Measurements from ENCODE around the gene COPB1.
"Not testable (repeated sequence)": the region's sequence is repeated elsewhere in the genome, so short reads cannot be mapped to it uniquely, and the experiment has no call there.

COPB1 gene, protein sequence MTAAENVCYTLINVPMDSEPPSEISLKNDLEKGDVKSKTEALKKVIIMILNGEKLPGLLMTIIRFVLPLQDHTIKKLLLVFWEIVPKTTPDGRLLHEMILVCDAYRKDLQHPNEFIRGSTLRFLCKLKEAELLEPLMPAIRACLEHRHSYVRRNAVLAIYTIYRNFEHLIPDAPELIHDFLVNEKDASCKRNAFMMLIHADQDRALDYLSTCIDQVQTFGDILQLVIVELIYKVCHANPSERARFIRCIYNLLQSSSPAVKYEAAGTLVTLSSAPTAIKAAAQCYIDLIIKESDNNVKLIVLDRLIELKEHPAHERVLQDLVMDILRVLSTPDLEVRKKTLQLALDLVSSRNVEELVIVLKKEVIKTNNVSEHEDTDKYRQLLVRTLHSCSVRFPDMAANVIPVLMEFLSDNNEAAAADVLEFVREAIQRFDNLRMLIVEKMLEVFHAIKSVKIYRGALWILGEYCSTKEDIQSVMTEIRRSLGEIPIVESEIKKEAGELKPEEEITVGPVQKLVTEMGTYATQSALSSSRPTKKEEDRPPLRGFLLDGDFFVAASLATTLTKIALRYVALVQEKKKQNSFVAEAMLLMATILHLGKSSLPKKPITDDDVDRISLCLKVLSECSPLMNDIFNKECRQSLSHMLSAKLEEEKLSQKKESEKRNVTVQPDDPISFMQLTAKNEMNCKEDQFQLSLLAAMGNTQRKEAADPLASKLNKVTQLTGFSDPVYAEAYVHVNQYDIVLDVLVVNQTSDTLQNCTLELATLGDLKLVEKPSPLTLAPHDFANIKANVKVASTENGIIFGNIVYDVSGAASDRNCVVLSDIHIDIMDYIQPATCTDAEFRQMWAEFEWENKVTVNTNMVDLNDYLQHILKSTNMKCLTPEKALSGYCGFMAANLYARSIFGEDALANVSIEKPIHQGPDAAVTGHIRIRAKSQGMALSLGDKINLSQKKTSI

DNA sequence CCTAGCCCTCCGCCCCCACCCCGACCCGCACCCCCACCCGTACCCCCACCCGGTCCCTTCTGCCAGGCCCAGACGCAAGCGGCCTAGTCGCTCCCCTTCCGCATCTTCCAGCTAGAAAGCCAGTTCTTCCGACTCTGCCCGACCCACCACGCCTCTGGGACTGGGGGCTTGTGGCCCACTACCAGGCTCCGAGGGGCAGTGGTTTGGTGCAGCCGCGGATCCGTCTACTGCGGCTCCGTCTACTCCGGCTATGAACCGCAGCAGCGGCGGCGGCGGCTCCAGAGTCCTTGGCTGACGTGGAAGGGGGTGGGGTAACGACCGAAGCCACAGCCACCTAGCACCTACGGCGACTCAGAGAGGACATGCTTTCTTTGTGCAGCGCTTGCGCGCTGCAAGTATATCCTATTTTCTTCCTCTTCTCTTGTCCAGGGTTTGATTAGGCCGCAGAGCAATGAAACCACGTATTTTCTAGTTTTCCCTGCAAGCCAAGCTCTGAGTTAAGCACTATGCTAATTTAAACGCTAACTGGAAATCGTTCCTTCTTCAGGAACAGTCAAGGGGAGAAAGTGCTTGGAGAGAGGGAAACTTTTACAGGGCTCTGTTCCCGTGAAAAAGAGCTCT, at the start of gene COPB1:
Gene COPB1 (minus strand): TSS at position 252 of the 621 bp plus-strand sequence. CDS start 883 bp downstream, outside the sequence.
- no peak for TF ChIP-seq ZNF274 (IDR thresholded peaks at IDR 0.05; ENCODE audit: low read depth, low read length)
- H3K4me3 ChIP-seq (ENCODE audit: low read length), result peak within 1 kb of the TSS; percentile 80

DNA sequence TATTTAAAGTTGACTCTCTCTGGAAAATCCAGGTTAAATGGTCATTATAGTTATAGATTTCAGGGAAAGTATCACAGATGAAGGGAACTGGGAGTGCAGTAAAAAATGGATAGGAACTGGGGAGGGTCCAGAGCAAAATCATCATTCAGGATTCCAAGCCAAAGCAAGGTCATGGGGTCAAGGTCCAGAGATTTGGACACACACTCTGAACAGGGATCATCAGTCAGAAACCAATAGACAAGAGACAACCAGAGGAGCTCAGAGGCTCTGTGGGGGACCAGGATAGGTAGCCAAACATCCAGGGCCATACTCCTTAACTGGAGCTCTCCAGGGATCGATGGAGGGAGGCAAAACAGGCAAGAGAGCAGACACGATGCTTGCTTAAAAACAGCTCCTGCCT, 47.8 kb upstream of the COPB1 start:
- TF ChIP-seq ZNF274 (IDR thresholded peaks at IDR 0.05; ENCODE audit: low read depth, low read length), result no peak

DNA sequence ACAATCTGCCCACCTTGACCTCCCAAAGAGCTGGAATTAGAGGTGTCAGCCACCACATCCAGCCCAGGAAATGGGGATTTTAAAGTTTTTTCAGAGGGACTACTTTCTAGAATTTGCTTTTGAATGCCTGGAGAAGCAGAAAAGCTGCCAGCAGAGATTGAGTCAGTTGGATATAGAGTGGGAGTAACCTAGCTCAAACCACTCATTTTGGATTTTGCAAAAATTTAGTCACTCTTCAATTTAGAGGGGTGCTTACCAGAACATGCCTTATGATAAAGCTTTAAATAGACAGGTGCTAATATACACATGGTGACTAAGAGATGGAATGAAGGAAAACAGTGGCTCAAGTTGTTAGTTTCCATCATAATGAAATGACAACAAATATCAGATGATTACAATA, 47.1 kb upstream of the COPB1 start:
- TF ChIP-seq ZNF274 (IDR thresholded peaks at IDR 0.05; ENCODE audit: low read depth, low read length), result no peak
- H3K4me3 ChIP-seq (ENCODE audit: low read length), result no peak overlapping the region

More for the DNA sequence above, 47.8 kb upstream of the COPB1 start:
- no peak overlapping the region for H3K4me3 ChIP-seq (ENCODE audit: low read length)

DNA sequence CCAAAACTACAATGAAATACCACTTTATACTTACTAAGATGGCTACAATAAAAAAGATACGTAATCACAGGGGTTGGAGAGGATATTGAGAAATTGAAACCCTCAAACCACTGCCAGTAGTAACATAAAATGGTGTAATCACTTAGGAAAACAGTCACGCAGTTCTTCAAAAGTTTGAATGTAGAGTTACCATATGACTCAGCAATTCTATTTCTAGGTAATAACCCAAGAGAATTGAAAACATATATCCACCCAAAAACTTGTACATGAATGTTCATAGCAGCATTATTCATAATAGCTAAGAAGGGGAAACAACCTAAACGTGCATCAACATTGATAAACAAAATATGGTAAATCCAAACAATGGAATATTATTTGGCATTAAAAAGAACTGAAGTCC, 45.0 kb upstream of the COPB1 start:
- no peak for TF ChIP-seq ZNF274 (IDR thresholded peaks at IDR 0.05; ENCODE audit: low read depth, low read length)
- no peak overlapping the region for H3K4me3 ChIP-seq (ENCODE audit: low read length)

DNA sequence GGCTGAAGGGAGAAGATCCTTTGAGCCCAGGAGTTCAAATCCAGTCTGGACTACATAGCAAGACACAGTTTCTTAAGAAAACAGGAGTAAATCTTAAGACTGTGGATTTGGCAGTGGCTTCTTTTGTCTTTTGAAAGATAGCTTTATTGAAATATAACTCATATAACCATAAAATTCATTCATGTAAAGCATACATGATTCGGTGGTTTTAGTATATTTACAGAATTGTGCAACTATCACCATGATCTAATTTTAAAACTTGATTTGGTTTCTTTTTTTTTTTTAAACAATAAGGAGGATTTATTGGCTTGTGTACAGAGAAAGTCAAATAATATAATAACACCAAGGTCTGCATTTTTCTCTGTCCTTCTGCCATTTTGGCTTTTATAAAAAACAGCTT, 43.6 kb upstream of the COPB1 start:
- no peak for TF ChIP-seq ZNF274 (IDR thresholded peaks at IDR 0.05; ENCODE audit: low read depth, low read length)
- no peak overlapping the region for H3K4me3 ChIP-seq (ENCODE audit: low read length)

DNA sequence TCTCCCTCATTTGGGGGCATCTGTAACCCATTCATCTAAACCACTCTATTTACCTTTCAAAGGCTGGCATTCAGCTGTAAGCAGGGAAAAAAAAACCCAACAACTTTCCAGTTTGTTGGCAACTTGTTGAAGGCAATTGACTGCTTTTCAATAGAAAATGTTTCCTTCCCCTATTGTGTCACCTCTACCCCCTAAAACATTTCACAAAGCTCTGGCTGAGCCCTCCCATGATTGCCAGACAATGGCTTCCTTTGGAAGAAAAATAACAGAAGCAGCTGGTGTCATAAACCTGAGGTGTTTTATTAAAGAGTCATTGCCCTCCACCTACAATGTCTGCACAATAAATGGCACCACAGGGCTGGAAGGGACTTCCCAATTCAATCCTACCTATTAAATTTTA, 42.7 kb upstream of the COPB1 start:
- TF ChIP-seq ZNF274 (IDR thresholded peaks at IDR 0.05; ENCODE audit: low read depth, low read length), result no peak
- H3K4me3 ChIP-seq (ENCODE audit: low read length), result no peak overlapping the region

DNA sequence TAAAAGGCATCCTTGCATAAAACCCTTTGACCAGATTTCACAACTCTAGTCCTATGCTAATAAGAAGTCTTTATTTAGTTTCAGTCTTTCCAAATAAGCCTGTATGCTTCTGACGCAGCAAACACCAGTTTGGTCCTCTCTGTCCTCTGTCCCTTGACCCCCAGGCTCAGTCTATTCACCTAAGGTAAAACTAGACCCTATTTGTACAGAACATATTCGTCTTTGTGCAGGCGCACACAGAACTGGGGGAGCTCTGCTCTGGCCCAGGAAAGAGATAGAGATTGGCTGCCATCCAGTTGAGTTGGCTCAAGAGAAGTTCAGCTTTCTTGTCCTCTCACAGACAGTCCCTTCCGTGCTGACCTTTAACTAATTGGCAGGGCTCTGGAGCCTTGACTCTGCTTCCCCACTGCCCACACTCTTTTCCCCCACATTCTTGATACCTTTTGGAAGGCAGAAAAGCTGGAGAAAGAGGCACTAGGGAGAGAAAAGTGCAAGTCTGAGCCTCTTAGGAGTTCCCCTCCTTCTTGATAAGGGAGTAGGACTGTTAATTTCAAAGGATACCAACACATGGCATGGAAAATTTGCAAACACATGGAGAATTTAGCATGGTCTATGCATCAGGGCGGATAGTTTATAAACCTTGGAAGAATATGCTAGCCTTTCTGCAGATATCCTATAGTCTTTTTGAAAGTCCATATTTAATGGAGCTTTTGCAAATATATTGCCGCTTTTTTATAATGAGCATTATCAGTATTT, 41.8 kb upstream of the COPB1 start:
- no peak for TF ChIP-seq ZNF274 (IDR thresholded peaks at IDR 0.05; ENCODE audit: low read depth, low read length)

DNA sequence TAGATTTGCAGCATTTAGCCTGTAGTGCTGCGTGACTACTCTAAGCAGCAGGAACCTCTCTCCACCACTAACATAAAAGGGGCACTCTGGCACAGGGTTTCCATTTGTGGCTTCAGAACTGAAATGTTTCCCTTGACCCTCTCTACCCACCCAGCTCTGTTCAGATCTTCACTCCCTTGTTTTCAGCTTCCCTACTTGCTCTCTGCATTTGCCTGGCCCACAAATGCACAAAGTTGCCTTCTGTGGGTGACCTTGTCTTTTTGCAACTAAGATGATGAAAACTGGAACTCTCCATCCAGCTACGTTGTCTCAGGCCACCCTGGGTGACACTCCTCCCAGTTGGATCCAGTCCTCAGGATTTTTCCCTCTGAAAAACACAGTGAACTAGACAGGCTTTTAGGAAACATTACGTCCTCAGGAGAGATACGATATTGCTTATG, 40.4 kb upstream of the COPB1 start:
- H3K4me3 ChIP-seq (ENCODE audit: low read length), result no peak overlapping the region
- TF ChIP-seq ZNF274 (IDR thresholded peaks at IDR 0.05; ENCODE audit: low read depth, low read length), result no peak

More for the DNA sequence above, 41.8 kb upstream of the COPB1 start:
- no peak overlapping the region for H3K4me3 ChIP-seq (ENCODE audit: low read length)

DNA sequence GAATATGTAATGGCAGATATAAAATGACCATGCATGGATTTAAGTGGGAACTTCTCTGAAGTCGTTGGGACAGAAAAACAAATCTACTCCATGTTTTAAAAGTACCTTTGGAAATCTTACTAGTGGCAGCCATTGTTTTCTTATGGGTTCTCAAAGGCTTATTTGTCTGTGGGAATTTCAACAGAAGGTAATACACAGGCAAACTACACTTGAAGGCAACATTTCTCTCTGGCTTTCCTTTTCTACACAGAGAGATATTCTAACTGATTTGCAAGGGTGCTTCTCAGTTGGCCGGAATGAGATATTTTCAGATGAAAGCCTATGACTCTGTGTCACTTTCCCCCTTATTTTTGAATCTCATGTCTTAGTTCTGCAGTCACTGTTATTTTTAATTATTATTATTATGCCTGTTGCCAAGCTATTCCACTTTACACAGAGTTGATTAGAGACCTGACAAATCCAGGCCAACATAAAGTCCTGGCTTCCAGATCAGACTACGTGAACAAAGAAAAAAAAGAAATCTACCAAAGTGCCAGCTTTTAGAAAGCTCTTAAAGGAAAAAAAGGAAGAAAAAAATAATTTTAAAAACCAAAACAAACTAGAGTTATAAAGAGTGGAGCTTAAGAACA, 39.4 kb upstream of the COPB1 start:
- TF ChIP-seq ZNF274 (IDR thresholded peaks at IDR 0.05; ENCODE audit: low read depth, low read length), result no peak
- no peak overlapping the region for H3K4me3 ChIP-seq (ENCODE audit: low read length)

DNA sequence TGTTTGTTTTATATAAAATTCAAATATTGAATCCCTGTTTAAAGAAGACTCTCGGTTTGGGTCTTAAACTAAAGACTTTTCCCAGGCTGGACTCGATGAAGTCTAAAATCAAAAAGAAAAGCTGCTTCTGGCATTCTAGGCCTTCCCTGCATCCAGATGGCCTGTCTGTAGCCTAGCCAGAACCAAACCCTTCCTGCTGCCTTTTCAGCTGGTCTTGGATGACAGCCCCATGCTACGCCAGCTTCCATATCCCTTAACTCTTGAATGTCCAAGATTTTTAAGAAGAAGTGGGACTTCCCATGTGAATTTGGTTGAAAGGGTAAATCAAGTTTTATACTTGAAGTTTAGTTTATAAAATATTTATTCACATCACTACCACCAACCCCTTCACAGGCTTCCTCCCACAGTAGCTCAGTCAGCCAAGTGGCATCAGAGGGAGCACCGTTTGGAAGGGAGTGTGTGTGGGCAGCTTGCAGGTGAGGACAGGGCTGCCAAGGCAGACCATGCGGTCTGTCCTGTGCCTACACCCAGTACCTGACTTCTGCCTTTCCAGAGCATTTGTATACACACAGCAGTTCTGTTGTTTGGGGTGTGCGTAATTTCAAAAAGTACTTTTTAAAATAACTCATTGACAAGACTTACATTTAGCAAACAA, 38.8 kb upstream of the COPB1 start:
- no peak for TF ChIP-seq ZNF274 (IDR thresholded peaks at IDR 0.05; ENCODE audit: low read depth, low read length)
- H3K4me3 ChIP-seq (ENCODE audit: low read length), result no peak overlapping the region

DNA sequence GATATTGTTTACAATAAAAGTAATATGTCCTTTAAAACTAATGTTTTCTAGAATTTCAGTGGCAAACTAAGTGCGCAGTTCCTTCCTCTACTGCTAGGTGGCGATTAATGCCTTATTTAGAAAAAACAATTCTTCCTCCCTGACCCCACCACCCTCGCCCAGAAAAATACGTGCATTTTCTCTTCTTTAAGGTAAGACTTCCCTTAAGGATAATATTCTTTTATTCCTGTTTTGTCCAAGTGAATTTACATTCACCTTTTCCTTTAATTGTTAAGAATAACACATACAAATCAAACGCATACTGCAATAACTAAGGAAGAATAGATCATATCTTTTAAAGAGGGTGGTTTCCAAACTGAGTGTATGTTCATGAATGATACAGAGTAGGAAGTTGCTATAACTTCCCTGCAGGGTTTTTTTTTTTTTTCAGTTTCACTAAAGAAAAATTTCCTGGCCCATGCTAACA, 37.6 kb upstream of the COPB1 start:
- H3K4me3 ChIP-seq (ENCODE audit: low read length), result no peak overlapping the region
- no peak for TF ChIP-seq ZNF274 (IDR thresholded peaks at IDR 0.05; ENCODE audit: low read depth, low read length)

DNA sequence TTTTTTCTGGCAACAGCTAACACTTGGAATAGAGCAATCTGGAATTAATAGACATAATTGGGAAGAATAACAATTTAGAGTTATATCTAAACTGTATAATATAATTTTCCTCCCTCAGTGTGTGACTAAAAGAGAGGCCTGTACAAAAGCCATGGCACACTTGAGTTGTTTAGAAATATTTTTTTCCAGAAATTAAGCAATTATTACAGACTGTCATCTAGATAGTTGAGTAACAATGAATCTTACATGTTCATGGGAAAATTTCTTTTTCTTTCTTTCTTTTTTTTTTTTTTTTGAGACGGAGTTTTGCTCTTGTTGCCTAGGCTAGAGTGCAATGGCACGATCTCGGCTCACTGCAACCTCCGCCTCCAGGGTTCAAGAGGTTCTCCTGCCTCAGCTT, 35.6 kb upstream of the COPB1 start:
- not testable (repeated sequence) for H3K4me3 ChIP-seq (ENCODE audit: low read length)

DNA sequence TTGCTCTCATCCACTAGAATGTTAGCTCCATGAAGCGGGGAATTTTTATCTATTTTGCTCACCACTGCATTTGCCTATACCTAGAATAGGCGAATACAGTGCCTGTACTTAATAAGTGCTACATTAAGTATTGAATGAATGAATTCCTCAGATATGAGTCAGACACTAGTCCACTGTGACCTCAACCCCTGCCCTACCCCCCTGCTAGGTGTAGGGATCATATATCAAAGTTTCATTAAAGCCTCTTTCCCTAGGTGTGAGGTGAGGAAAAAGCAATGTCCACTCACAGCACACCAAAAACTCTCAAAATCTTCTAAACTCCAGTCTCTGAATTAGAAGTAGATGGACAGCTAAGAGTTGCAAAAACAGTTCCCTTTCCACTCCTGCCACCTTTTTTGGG, 30.3 kb upstream of the COPB1 start:
- H3K4me3 ChIP-seq (ENCODE audit: low read length), result no peak overlapping the region
- no peak for TF ChIP-seq ZNF274 (IDR thresholded peaks at IDR 0.05; ENCODE audit: low read depth, low read length)
